K562 (cell line): ENCODE measurements around the gene AP1G2. TPM values are rescaled to one million over a fixed set of nuclear protein-coding genes. Genes with fewer than 3 reads are reported as not detected.

Experiments used
- ATAC-seq: fragments of 200-7000 bp; cut with Tn5 transposase; 3 replicates; pipeline ENCODE4 v1.9.1; 2020; ENCODE audit warnings: moderate library complexity
- BruUV-seq: library from RNA; stranded (reverse); fragments of 400-500 nt; replicated peaks from 2 replicates; lab custom pipeline; 2021; lab: Mats Ljungman, UMichigan
- CTCF ChIA-PET: fragments of 300-600 bp; formaldehyde crosslinking; extraction: SDS; loops from one replicate; lab custom pipeline; 2021; ENCODE audit warnings: low intra/inter-chr PET ratio; lab: Yijun Ruan, JAX
- POLR2A ChIA-PET: fragments of 300-600, 350-650 bp; sonication (Branson Sonifier 250); formaldehyde crosslinking; extraction: SDS; loops from one replicate; lab custom pipeline; 2021; ENCODE audit warnings: antibody characterized with exemption, inconsistent platforms; lab: Yijun Ruan, JAX
- DNase-seq, 4 experiments: peaks; one replicate each; pipeline versions ENCODE4 v3.0.0 to v3.0.0-alpha.2; 2011 to 2018; ENCODE audit warnings: low spot score in 3 of 4, mixed read lengths in 3 of 4; ENCODE audit errors: extremely low read depth in 1 of 4
- FAIRE-seq: peaks from 2 replicates; lab custom pipeline; 2011; peaks lifted over from hg19 to GRCh38; lab: Jason Lieb, UNC
- H2AFZ ChIP-seq: 2 replicates; pipeline ENCODE4 v1.6.0; 2011; ENCODE audit warnings: low read depth, low read length, control low read depth, inconsistent platforms
- H3K27ac ChIP-seq: fragments of 200-600 bp; 3 replicates; pipeline ENCODE4 v1.8.0; 2011; ENCODE audit warnings: low read depth, mild to moderate bottlenecking, control low read depth, inconsistent platforms, low read length, moderate library complexity, mixed read lengths; ENCODE audit errors: extremely low read depth
- H3K27me3 ChIP-seq, 2 experiments: fragments of 300-600 bp in 1 of 2; 2 replicates in 1 of 2; 3 replicates in 1 of 2; pipeline versions ENCODE4 v1.6.0 to v1.8.0; 2011; ENCODE audit warnings: inconsistent platforms in 2 of 2, low read length in 2 of 2, mild to moderate bottlenecking in 1 of 2, mixed read lengths in 1 of 2, moderate library complexity in 1 of 2; ENCODE audit not compliant: control insufficient read depth in 2 of 2, insufficient read depth in 2 of 2
- H3K36me3 ChIP-seq: fragments of 300-600 bp; 3 replicates; pipeline ENCODE4 v1.8.0; 2011; ENCODE audit warnings: mild to moderate bottlenecking, low read length, inconsistent platforms; ENCODE audit not compliant: control insufficient read depth, insufficient read depth
- H3K4me1 ChIP-seq, 2 experiments: fragments of 200-600 bp in 1 of 2; replicated peaks in 1 of 2; 2 replicates in 1 of 2; 3 replicates in 1 of 2; pipeline versions ENCODE4 v1.5.1 to v1.8.0; 2011; ENCODE audit warnings: inconsistent platforms in 2 of 2, low read length in 2 of 2, mild to moderate bottlenecking in 1 of 2, mixed read lengths in 1 of 2, moderate library complexity in 1 of 2; ENCODE audit not compliant: control insufficient read depth in 2 of 2, insufficient read depth in 2 of 2
- H3K4me2 ChIP-seq: 2 replicates; pipeline ENCODE4 v1.6.1; 2011; ENCODE audit warnings: low read length, control low read depth, inconsistent platforms, mixed read lengths; ENCODE audit not compliant: insufficient read depth
- H3K4me3 ChIP-seq: fragments of 200-600 bp; sonication (generic), shearing (Covaris generic); 2 replicates; pipeline ENCODE4 v1.5.1; 2016; ENCODE audit warnings: control low read depth, inconsistent platforms
- H3K79me2 ChIP-seq: fragments of 200-600 bp; 3 replicates; pipeline ENCODE4 v1.8.0; 2011; ENCODE audit warnings: low read length, inconsistent platforms; ENCODE audit not compliant: control insufficient read depth, insufficient read depth
- H3K9ac ChIP-seq, 2 experiments: 2 replicates each; pipeline versions ENCODE4 v1.6.0 to v1.6.1; 2011; ENCODE audit warnings: low read depth in 2 of 2, low read length in 2 of 2, control low read depth in 1 of 2, inconsistent platforms in 1 of 2, mild to moderate bottlenecking in 1 of 2, mixed read lengths in 1 of 2; ENCODE audit not compliant: insufficient read depth in 1 of 2
- H3K9me1 ChIP-seq: one replicate; pipeline ENCODE4 v1.6.0; 2011; ENCODE audit warnings: inconsistent platforms, mild to moderate bottlenecking, low read length, moderate library complexity; ENCODE audit not compliant: control insufficient read depth, insufficient read depth
- H3K9me3 ChIP-seq: replicated peaks from 2 replicates; pipeline ENCODE4 v1.5.1; 2011; ENCODE audit warnings: low read depth, low read length, inconsistent platforms; ENCODE audit not compliant: control insufficient read depth, insufficient read depth
- H4K20me1 ChIP-seq: replicated peaks from 2 replicates; pipeline ENCODE4 v1.6.1; 2011; ENCODE audit warnings: low read length, inconsistent platforms, mixed read lengths; ENCODE audit not compliant: control insufficient read depth, insufficient read depth
- ARID2 ChIP-seq: fragments of 450-650 bp; IDR thresholded peaks from 2 replicates; pipeline ENCODE4 v1.6.1; 2017; ENCODE audit warnings: antibody characterized with exemption, mild to moderate bottlenecking
- PREB ChIP-seq: sonication (generic); formaldehyde crosslinking; IDR thresholded peaks from 2 replicates; pipeline ENCODE4 v1.8.1; 2023; ENCODE audit warnings: mild to moderate bottlenecking, missing genetic modification reagents
- RBM25 ChIP-seq: fragments of 200-400 bp; formaldehyde crosslinking; IDR thresholded peaks from 2 replicates; pipeline ENCODE4 v1.6.1; 2018; ENCODE audit warnings: low read length, low read depth, moderate library complexity; ENCODE audit not compliant: severe bottlenecking
- ZBTB5 ChIP-seq: fragments of 450-650 bp; IDR thresholded peaks from 2 replicates; pipeline ENCODE4 v1.6.1; 2017; ENCODE audit warnings: antibody characterized with exemption
- WGBS: fragments of 100-300 bp; shearing (Covaris generic); methylation state at CpG from one replicate; pipeline ENCODE4 v1.1.6; 2016; ENCODE audit warnings: low coverage, mixed read lengths; ENCODE audit not compliant: insufficient coverage; ENCODE audit errors: missing lambda C conversion rate; 5-methylcytosine and 5-hydroxymethylcytosine counted together
- in situ Hi-C: fragments of 300-500 bp; cut with MboI; formaldehyde crosslinking; loops from 4 replicates; pipeline ENCODE4 v1.15.0; 2018; ENCODE audit warnings: inconsistent platforms, mixed read lengths
- intact Hi-C: fragments of 100-400 bp; cut with micrococcal nuclease; formaldehyde crosslinking; loops from 2 replicates; pipeline ENCODE4 v1.14.2; 2022
- polyA plus RNA-seq, 8 experiments: library from polyadenylated mRNA; depleted of rRNA in 4 of 8; stranded (reverse) in 5 of 8; unstranded in 3 of 8; fragments of >200 nt; fragmentation: Nextera tagmentation in 2 of 8; fragmentation: Illumina TruSeq in 1 of 8; extraction: Ambion mirVana in 2 of 8; extraction: Trizol in 1 of 8; gene quantifications; 2 replicates each; pipeline versions ENCODE4 v1.2.1 to v1.2.3, GENCODE V29; 2011 to 2014; ENCODE audit warnings: inconsistent platforms in 1 of 8, missing spikeins in 1 of 8
- total RNA-seq, 7 experiments: library from RNA; depleted of rRNA in 6 of 7; stranded (reverse); fragments of >200 nt in 6 of 7; fragmentation: Illumina TruSeq in 2 of 7; extraction: Trizol in 2 of 7; gene quantifications; 2 replicates each; pipeline versions ENCODE4 v1.2.1 to v1.2.3, GENCODE V29; 2011 to 2021; ENCODE audit warnings: low replicate concordance in 1 of 7

The AP1G2 gene
- total and polyA plus RNA-seq, 9 of the 15 experiments (the other 6 are each of a cell fraction or from before 2014, with no cell fraction given) = 19.1 to 83.5 (median 33.3) TPM

DNA sequence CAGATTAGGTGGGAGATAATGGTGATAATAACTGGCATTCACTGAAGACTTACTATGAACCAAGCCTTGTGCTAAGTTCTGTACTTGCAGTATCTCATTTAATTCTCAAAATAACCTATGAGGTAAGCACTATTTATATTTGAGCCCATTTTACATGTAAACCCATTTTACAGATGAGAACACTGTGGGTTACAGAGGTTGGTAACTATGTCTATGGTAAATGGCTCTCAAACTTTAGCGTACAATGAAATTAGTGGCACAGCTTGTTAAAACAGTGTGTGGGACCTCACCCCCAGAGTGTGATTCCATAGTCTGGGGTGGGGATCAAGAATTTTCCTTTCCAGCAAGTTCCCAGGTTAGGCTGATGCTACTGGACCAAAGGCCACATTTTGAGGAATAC lies 33.2 kb upstream of the AP1G2 start:
- no peak for ATAC-seq
- no peaks in the 10 kb centered on the region for H3K9me3 ChIP-seq
- BruUV-seq = no TSS peak
- no peak overlapping the region for H3K4me3 ChIP-seq
- in situ Hi-C loops = no loop called here
- no peaks in the 10 kb centered on the region for H4K20me1 ChIP-seq
- ChIA-PET CTCF (no interaction called here), POLR2A (interaction anchor here (0.6 to 1.6 kb wide), 2 partner anchors 10 to 18 kb away, joined by 3 to 4 read pairs; no protein-coding TSS in a partner anchor)
- H3K27ac ChIP-seq = no peak overlapping the region
- H3K4me1 ChIP-seq = no peaks in the 10 kb centered on the region; a peak in 1 of 5 replicates
- H3K4me2 ChIP-seq = no peak overlapping the region
- H3K36me3 ChIP-seq = no peaks in the 10 kb centered on the region
- H3K27me3 ChIP-seq = peaks cover 0 to 4% of the 10 kb centered on the region in 2 experiments; a peak in 1 of 5 replicates
- no peaks in the 10 kb centered on the region for H3K79me2 ChIP-seq
- no peak for TF ChIP-seq ZBTB5
- TF ChIP-seq RBM25 = peak; percentile 39
- TF ChIP-seq, all 486 proteins: peak for 1
- FAIRE-seq (no peak), DNase-seq (no peak)
- Histone ChIP-seq H3K9ac (no peak overlapping the region), H2AFZ (no peak overlapping the region), H3K9me1 (no peaks in the 10 kb centered on the region)
- intact Hi-C loops = no loop called here
- 0% methylated on average over 1 of the region's 1 CpG for WGBS

GRCh38 chr14:23600322-23600707 lies 32.7 kb upstream of the AP1G2 start:
- ChIA-PET CTCF (no interaction called here), POLR2A (interaction anchor here (0.6 to 1.6 kb wide), 2 partner anchors 11 to 18 kb away, joined by 3 to 4 read pairs; no protein-coding TSS in a partner anchor)
- no peaks in the 10 kb centered on the region for H3K36me3 ChIP-seq
- H3K9me1 ChIP-seq = no peaks in the 10 kb centered on the region
- intact Hi-C loops (no loop called here), in situ Hi-C loops (no loop called here)
- no peak overlapping the region for H3K27ac ChIP-seq
- DNase-seq (no peak), FAIRE-seq (no peak), ATAC-seq (no peak)
- no peak overlapping the region for H3K4me3 ChIP-seq
- H3K4me2 ChIP-seq = no peak overlapping the region
- H4K20me1 ChIP-seq = no peaks in the 10 kb centered on the region
- 0% methylated on average over 2 of the region's 2 CpGs for WGBS
- H3K79me2 ChIP-seq = no peaks in the 10 kb centered on the region
- H3K4me1 ChIP-seq = no peaks in the 10 kb centered on the region; a peak in 1 of 5 replicates
- no peak overlapping the region for H3K9ac ChIP-seq
- no TSS peak for BruUV-seq
- no peak overlapping the region for H2AFZ ChIP-seq
- no peaks in the 10 kb centered on the region for H3K9me3 ChIP-seq
- H3K27me3 ChIP-seq = peaks cover 0 to 4% of the 10 kb centered on the region in 2 experiments; a peak in 1 of 5 replicates
- TF ChIP-seq ARID2 = no peak
- no peak for TF ChIP-seq PREB (CRISPR knock-in tag)
